Left ventricle myocardium inferior (tissue), 1 donor: ENCODE data around the gene ARHGEF33. TPM values are rescaled to one million over a fixed set of nuclear protein-coding genes. Genes with fewer than 3 reads are reported as not detected.

ENCODE experiments used
- DNase-seq: peaks from one replicate; pipeline ENCODE4 v3.0.0-alpha.2; 2020
- H3K27ac ChIP-seq: fragments of 200-600 bp; replicated peaks from 2 replicates; pipeline ENCODE4 v1.8.0; 2021
- H3K27me3 ChIP-seq: fragments of 200-600 bp; 2 replicates; pipeline ENCODE4 v1.8.0; 2021; ENCODE audit warnings: low read depth
- H3K36me3 ChIP-seq: fragments of 200-600 bp; 2 replicates; pipeline ENCODE4 v1.8.0; 2021
- H3K4me1 ChIP-seq: fragments of 200-600 bp; 2 replicates; pipeline ENCODE4 v1.8.0; 2021
- H3K4me3 ChIP-seq: fragments of 200-600 bp; 2 replicates; pipeline ENCODE4 v1.8.0; 2021; ENCODE audit warnings: mild to moderate bottlenecking, moderate library complexity
- H3K9me3 ChIP-seq: fragments of 200-600 bp; replicated peaks from 2 replicates; pipeline ENCODE4 v1.8.0; 2021
- CTCF ChIP-seq: fragments of 200-600 bp; IDR thresholded peaks from 2 replicates; pipeline ENCODE4 v1.8.0; 2021; ENCODE audit warnings: antibody characterized with exemption, mild to moderate bottlenecking, borderline replicate concordance
- intact Hi-C: fragments of 100-400 bp; cut with micrococcal nuclease; formaldehyde crosslinking; loops from one replicate; pipeline ENCODE4 v1.11.0; 2022
- total RNA-seq: library from RNA; stranded (reverse); fragmentation: NEBNext Ultra II Directional; extraction: Animal tissue kit (Norgen Biotek cat#: 25700); gene quantifications from one replicate; pipeline ENCODE4 v1.2.1, GENCODE V29; 2021
- donor health status: DM: no; HTN: yes; CAD: no; lungs with severe emphysema.

The ARHGEF33 gene
- total RNA-seq, 1 donor from 2014 or later, result 0.14 TPM

- H3K4me3 ChIP-seq, result no peak overlapping the region
- H3K27ac ChIP-seq, result no peak overlapping the region
- no peak for TF ChIP-seq CTCF
- intact Hi-C loops, result loop anchor here (5.0 kb wide), 1 partner anchor 287 kb away; no protein-coding TSS in a partner anchor
- H3K4me1 ChIP-seq, result no peaks in the 10 kb centered on the region
- no peaks in the 10 kb centered on the region for H3K27me3 ChIP-seq
- no peaks in the 10 kb centered on the region for H3K9me3 ChIP-seq
- H3K36me3 ChIP-seq, result no peaks in the 10 kb centered on the region
- DNase-seq, result no peak
Observed at GRCh38 chr2:38945372-38945771, 55.7 kb downstream of the ARHGEF33 start.

- intact Hi-C loops, result loop anchor here (5.0 kb wide), 1 partner anchor 286 kb away; no protein-coding TSS in a partner anchor
- TF ChIP-seq CTCF, result no peak
- Histone ChIP-seq H3K27ac (no peak overlapping the region), H3K36me3 (no peaks in the 10 kb centered on the region), H3K27me3 (no peaks in the 10 kb centered on the region), H3K4me1 (no peaks in the 10 kb centered on the region), H3K4me3 (no peak overlapping the region), H3K9me3 (no peaks in the 10 kb centered on the region)
- no peak for DNase-seq
Observed at GRCh38 chr2:38945911-38946310, 56.2 kb downstream of the ARHGEF33 start.

GRCh38 chr2:38947241-38948239 lies 57.9 kb downstream of the ARHGEF33 start:
- TF ChIP-seq CTCF, result peak; percentile 76
- DNase-seq, result peak; percentile 46
- intact Hi-C loops, result loop anchor here (5.0 kb wide), 1 partner anchor 285 kb away; no protein-coding TSS in a partner anchor

GRCh38 chr2:38948387-38948882 lies 58.8 kb downstream of the ARHGEF33 start:
- Histone ChIP-seq H3K4me3 (no peak overlapping the region), H3K4me1 (no peaks in the 10 kb centered on the region), H3K27ac (no peak overlapping the region), H3K9me3 (no peaks in the 10 kb centered on the region), H3K36me3 (no peaks in the 10 kb centered on the region), H3K27me3 (no peaks in the 10 kb centered on the region)
- DNase-seq, result no peak
- no peak for TF ChIP-seq CTCF
- intact Hi-C loops, result loop anchor here (5.0 kb wide), 1 partner anchor 284 kb away; no protein-coding TSS in a partner anchor

More at GRCh38 chr2:38947241-38948239, 57.9 kb downstream of the ARHGEF33 start:
- no peak overlapping the region for H3K27ac ChIP-seq
- no peaks in the 10 kb centered on the region for H3K27me3 ChIP-seq
- H3K4me1 ChIP-seq, result no peaks in the 10 kb centered on the region
- H3K9me3 ChIP-seq, result no peaks in the 10 kb centered on the region
- H3K4me3 ChIP-seq, result no peak overlapping the region
- no peaks in the 10 kb centered on the region for H3K36me3 ChIP-seq

- Histone ChIP-seq H3K4me3 (no peak overlapping the region), H3K27me3 (no peaks in the 10 kb centered on the region), H3K9me3 (no peaks in the 10 kb centered on the region), H3K27ac (no peak overlapping the region), H3K36me3 (no peaks in the 10 kb centered on the region), H3K4me1 (no peaks in the 10 kb centered on the region)
- TF ChIP-seq CTCF, result no peak
- DNase-seq, result no peak
- intact Hi-C loops, result loop anchor here (5.0 kb wide), 1 partner anchor 283 kb away; no protein-coding TSS in a partner anchor
Observed at GRCh38 chr2:38948995-38949394, 59.3 kb downstream of the ARHGEF33 start.
